GM19025 (cell line): Measurements from ENCODE around the gene HNRNPU.
"Not testable (repeated sequence)": the region's sequence is repeated elsewhere in the genome, so short reads cannot be mapped to it uniquely, and the experiment has no call there.

ENCODE experiments used
- ATAC-seq: cut with Tn5 transposase; IDR thresholded peaks from one replicate; pipeline ENCODE4 v1.9.1; 2021; ENCODE audit warnings: mild to moderate bottlenecking, low read depth, moderate library complexity; ENCODE audit not compliant: unreplicated experiment

The HNRNPU gene

DNA sequence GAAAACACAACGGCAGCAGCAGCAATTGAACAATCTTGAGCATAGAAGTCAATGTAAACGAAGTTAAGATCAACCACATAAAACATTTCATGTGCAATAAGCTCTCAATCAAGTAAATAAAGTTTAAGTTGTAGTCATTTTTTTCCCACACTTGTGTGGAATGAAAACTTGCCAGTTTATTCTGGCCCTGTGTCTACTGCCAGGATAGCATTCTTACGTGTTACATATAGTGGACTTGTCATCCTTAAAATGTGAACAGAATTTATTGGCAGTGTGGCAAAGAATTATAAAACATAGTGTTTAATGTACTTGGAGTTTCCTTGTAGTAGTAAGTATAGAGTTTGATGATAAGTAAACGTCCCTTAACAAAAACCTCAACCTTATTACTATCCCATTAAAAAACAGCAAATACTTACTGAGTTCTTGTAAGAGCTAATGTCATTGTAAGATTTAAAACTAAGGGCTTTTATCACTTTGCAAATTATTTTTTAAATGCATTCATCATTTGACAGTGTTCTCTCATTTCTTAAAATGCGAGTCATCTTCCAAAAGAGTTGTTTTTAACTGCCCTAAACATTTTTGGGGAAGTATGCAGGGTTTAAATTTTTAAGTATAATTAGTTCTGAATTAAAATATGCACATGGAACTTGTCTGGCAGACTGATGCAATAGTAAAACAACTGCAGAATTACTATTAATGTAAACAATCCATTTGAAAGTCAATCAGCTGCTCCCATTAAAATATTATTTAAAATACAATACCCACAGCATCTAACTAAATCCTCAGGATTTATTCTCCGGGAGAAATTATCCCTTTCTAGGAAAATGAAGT, 21.0 kb downstream of the HNRNPU start:
- no peak for ATAC-seq

DNA sequence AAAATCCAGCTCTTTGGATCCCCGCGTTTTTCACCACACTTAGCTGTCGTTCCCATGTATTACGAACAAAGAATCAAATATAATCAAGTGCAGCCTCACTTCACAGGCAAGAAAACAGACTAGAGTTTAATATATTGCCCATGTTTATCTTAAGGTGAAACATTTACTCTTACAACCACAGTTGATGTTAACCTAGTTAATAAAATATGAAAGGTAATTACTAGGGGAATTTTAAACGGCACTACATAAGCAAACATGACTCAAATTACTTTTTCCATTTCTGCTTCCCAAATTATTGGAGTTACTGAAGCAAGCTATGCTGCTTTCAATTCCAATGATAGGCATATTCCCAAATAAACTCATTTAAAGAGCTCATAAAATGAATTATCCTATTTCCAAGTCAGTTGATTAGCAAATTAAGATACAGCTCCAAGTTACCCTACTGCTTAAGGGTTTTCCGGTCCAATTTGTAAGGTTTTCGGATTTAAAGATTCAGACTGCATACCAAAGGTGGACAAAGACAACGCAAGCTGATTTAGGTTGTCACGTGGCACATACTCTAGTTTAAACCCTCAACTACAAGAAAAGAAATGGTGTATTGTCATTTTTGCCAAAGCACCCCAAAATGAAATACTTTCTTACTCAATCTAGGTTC, 22.9 kb downstream of the HNRNPU start:
- no peak for ATAC-seq

DNA sequence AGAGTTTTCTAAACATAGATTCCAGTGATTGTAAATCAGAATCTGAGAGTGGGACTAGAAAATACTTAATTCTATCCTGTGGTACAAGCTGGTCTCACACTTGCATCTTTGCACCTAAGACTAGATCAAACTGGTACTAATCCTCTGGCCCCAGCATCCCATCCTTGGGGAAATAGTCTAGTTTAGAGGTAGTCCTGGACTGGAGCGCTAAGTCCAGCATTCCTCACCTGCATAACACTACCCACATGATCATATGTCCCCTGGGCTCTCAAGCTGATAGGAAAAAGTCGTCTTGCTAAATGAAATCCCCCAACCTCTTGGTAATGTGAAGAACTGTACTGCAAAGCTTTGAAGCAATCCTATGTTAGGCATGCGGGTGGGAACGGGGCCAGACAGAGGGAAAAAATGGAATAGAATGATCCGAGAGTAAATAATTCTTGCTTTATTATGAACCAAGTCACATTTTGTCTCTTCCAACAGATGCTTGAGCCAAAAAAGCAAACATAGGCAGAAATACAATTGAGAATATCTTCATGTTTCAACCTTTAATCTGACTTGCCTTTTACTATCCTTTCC, 24.0 kb downstream of the HNRNPU start:
- ATAC-seq: no peak

DNA sequence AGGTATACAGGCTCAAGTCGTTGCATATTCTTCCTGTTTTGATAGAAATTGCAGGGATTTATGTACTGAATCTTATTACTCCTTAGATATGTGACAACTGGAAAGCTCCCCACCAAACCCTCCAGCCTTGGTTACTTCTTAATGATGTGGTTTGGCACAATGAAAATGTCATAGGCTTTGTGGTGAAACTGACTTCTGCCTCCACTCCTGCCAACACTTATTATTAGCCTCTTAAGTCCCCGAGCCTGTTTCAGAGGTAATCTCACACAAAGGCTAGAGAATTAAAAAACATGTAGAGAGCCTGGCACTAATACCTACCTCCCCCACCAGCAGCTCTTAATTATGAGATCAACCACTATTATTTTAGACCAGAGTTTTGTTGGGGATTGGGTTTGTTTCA, 24.7 kb downstream of the HNRNPU start:
- no peak for ATAC-seq

DNA sequence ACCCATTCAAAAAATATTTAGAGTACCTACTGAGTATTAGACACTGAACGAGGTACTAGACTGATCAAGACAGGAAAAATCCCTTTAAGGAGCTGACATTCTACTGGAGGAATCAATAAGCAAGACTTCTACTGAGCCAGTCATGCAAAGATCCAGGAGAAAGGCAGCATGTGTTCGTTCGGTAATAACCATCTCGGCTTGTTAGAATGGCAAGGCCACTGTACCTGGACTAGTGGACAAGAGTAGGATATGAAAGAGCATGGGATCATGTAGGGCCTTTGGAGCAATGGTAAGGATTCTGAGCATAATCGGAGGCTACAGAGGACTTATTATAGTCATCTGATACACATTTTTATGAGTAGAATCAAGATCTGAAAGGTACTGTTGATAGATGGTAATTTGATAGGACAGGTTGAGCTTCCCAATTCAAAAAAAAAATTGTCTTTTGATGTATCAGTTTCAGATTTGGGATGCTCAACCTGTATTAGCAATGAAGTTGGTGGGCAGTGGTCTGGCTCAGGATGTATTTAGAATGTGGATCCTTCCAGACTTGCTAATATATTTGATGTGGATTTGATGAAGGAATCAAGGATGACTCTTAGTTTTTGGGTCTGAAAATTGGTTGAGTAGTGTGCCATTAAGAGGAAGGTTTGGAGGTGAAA, 26.6 kb downstream of the HNRNPU start:
- ATAC-seq: no peak

DNA sequence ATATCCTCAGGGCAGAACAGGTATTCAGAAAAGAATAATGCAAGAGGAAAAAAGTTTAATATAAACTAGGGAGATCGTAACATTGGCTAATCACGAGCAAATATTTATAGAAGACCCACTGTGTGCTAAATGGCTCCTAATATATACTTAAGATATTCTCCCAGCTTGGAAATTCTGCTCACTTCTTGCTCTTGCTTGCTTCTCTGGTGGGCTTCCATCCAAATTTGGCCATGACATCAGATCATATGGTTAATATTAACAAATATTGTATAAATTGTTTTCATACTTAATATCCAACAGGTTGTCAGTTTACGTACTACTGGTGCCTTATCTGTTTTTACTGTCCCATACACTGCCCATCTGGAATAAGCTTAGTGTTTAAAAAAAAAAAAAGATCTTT, 27.8 kb downstream of the HNRNPU start:
- ATAC-seq: no peak

DNA sequence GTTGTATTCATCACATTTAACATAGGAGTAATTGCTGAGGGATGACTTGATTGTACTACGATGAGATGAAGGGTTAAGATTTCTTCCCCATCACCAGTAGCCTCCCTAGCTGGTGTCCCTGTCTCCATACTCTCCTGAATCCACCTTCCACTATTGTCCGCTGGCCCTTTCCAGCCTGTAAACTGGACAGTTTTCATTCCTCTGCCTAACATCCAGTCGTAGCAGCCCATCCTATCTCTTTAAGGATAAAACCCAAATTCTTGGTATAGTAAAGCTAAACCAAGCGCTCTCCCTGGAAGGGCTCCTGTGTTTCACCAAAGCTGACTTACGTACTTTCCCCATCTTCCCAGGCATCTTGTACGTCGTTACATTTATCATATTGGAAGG, 28.2 kb downstream of the HNRNPU start:
- no peak for ATAC-seq

DNA sequence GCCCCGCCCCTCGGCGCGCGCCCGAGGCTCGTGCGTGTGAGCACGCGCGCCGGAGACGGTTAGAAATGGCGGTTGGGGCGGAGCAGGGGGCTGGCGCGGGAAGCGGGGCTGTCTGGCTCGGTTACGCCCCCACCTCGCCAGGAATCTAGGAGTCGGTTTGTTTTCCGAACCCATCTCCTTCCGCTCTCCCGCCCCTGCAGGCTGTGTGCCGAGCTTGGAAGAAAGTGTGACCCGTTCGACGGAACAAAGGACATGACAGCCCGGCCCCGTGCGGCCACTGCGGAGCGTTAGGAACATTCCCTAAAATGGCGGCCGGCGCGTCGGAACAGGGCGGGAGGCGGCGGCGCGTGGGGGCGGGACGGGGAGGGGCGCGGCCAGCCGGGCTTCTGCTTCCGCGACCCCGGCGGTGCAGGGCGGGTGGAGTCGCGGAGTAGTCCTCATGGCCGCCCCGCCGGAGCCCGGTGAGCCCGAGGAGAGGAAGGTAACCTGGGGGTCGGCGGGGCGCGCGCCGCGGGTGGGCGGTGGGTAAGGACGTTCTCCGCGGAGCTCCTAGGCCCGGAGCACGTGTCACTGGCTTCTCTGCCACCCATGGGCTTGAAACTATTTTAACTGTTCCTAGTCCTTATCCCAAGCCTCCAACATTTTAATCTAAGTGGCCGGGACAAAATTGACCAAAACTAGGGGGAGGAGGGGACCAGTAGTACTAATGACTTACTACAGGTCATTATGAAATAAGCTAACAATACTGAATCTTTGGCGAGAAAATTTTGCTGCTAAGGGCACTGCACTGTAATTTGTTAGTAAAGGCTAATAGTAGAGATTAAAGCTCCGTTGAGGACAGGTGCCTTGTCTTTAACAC, 28.8 kb downstream of the HNRNPU start, which contains the start of gene COX20:
Gene COX20, plus strand, starts transcription at position 383 of the 859 bp plus-strand sequence. Its CDS starts 57 bp downstream, at position 440.
- ATAC-seq: peak; percentile 68

DNA sequence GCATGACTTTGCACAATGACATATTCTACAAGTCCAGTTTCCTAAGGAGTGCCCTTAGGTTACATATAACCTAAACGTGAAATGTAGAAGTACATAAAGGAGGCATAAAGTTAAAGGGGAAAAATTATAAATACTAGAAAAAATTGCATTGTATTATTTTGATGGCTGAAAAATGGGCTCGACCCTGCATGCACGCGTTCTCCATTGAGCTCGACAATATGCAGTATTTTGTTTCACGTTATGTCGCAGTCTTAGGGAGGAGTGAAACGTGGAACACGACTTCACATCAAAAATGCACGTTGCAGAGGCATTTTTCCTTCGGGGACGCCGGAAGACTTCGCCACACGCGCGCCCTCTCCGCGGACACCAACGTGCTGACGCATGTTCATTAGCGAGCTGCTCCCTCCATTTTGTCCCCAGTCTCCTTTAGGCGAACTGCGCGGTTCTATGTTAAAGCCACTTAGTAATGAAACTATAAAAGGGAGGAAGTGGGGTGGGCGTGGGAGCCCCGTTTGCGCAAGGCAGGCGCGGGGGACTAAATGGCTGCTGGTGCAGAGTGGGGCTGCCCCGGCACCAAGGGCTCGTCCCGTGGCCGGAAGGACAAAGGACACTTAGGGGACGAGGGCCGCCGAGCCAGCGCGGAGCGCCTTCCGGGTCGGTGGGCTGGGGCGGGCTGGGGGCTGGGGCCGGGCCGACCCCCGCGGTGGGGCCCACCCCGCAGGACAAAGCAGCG, 29.6 kb downstream of the HNRNPU start:
- ATAC-seq: peak; percentile 67

DNA sequence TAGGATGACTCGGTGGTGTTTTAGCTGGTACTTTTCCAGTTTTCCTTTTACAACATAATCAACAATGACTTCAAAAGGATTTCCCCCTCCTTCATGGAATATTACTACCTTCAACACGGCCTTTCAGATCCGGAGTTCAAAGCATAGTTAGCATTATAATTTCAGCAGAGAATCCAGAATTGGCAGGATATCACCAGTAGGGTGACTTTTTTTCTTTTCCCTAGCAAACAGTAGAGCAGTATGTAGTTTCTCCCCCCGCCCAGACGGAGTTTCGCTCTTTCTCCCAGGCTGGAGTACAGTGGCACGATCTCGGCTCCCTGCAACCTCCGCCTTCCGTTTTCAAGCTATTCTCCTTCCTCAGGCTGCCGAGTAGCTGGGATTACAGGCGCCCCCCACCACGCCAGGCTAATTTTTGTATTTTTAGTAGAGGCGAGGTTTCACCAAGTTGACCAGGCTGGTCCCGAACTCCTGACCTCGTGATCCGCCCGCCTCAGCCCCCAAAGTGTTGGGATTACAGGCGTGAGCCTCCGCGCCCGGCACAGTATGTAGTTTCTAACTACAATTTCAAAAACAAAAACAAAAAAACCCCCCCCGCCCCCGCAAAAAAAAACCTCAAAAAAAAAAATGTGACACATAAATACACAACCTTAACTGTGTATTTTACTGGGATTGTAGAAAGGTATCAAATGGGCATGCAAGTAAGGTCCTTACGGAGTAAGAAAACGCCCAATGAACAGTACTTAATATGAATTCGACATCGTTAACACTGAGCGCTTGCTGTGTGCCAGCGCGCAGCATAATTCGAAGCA, 30.4 kb downstream of the HNRNPU start:
- no peak for ATAC-seq

DNA sequence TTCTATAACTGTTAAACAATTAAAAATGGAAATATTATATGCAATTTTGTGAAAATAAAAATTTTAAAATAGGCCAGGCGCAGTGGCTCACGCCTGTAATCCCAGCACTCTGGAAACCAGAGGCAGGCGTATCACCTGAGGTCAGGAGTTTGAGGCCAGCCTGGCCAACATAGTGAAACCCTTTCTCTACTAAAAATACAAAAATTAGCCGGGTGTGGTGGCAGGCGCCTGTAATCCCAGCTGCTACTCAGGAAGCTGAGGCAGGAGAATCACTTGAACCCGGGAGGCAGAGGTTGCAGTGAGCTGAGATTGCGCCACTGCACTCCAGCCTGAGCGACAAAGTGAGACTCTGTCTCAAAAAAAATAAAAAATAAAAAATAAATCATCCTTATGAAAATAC, 31.1 kb downstream of the HNRNPU start:
- not testable (repeated sequence) for ATAC-seq

DNA sequence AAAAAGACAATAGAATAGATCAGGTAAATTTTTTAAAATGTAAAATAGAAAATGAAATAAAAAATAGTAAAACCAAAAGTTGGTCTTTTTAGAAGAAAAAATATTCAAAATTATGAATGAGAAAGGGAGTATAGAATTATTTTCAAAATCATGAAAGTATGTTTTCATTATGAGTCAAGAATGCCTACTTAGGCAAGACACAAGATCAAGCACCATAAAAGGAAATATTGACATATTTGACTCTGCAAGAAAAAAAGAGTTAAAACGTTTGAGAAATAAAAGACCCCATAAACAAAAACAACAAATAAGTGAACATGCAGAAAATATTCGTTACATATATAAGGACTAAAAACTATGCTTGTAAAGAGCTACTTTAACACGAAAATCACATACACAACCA, 33.7 kb downstream of the HNRNPU start:
- no peak for ATAC-seq

DNA sequence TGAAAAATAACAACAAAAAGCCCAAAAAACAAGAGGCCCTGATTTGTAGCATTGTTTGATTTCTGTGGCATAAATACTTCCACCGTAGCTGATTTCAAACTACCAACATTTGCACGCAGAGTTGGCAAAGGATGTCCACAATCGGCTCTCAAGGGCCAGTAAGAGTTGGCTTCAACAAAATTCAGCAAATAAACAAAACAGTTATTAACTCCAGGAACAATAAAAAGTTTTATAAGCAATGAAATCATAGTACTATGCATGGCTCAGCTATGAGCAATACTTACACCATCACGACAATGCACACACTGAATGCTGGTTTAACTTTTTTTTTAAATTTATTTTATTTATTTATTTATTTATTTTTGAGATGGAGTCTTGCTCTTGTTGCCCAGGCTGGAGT, 37.6 kb downstream of the HNRNPU start:
- ATAC-seq: no peak

DNA sequence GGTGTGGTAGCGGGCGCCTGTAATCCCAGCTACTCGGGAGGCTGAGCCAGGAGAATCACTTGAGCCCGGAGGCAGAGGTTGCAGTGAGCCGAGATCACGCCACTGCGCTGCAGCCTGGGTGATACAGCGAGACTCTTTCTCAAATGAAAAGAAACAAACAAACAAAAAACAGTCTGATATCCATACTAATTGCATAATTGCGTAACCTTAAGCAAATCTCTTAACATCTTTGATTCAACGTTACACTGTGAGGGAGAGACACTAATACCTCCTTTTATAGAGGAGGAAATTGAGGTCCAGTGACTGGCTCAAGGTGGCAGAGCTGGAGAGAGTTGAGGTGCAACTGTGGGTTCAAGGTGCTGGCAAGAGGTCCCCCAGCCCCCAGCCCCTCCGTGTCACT, 41.5 kb downstream of the HNRNPU start:
- ATAC-seq: no peak

DNA sequence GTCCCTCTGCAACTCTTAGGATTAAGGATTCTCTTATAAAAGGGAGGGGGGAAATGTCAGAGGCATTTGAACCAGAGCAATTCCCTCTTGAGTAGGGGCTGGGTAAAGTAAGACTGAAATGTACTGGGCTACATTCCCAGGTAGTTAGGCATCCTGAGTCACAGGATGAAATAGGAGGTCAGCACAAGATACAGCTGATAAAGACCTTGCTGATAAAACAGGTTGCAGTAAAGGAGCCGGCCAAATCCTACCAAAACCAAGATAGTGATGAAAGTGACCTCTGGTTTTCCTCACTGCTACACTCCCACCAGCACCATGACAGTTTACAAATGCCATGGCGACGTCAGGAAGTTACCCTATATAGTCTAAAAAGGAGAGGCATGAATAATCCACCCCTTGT, 43.2 kb downstream of the HNRNPU start:
- no peak for ATAC-seq

DNA sequence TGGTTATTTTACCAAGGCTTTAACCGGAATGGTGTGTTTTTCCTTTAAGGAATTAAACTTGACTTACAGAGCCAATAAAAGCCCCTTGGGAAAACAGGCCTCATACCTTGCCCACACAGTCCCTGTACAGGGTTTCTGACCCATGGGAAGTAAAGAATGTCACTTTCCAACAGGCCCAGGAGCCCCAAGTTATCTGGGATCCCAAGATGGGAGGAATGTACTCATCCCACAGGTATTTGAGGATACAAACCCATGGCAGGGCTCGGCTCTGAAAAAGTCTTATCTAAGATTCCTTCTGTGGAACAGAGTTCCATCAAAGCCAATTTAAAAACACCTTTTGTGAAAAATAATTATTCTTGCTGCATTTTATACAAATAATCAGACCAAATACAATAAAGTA, 44.2 kb downstream of the HNRNPU start:
- ATAC-seq: no peak

DNA sequence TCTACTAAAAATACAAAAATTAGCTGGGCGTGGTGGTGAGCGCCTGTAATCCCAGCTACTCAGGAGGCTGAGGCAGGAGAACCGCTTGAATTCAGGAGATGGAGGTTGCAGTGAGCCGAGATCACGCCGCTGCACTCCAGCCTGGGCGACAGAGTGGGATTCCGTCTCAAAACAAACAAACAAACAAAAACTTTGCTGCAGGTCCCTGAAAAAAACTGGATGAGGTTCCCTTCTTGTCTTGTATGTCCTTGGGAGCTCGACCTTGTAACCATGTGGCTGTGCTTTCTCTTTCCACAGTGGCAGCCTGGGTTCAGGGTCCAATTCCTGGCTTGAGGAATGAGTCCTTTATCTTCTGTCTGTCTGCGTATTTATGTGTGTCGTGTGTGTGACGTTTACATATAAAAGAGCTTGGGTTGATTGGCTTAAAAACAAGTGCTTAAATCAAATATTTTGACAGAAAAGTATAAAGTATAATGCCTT, 46.9 kb downstream of the HNRNPU start:
- no peak for ATAC-seq

DNA sequence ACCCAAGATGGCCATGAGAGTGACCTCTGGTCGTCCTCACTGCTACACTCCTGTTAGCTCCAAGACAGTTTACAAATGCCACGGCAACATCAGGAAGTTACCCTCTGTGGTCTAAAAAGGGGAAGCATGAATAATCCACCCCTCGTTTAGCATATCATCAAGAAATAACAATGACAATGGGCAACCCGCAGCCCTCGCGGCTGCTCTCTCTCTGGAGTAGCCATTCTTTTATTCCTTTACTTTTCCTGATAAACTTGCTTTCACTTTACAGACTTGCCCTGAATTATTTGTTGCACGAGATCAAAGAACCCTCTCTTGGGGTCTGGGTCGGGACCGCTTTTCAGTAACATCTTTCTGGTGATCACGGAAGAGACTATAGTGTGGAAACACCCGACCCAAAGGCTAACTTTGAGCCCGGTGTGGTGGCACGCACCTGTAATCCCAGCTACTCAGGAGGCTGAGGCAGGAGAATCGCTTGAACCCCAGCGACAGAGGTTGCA, 48.7 kb downstream of the HNRNPU start:
- ATAC-seq: no peak
